GM21825 (cell line): ENCODE results near the gene PLA2G5.
"Not testable (repeated sequence)": the region's sequence is repeated elsewhere in the genome, so short reads cannot be mapped to it uniquely, and the experiment has no call there.

ENCODE experiments used
- ATAC-seq: cut with Tn5 transposase; IDR thresholded peaks from one replicate; pipeline ENCODE4 v1.9.1; 2021; ENCODE audit warnings: mild to moderate bottlenecking, moderate library complexity; ENCODE audit not compliant: unreplicated experiment

The PLA2G5 gene, protein sequence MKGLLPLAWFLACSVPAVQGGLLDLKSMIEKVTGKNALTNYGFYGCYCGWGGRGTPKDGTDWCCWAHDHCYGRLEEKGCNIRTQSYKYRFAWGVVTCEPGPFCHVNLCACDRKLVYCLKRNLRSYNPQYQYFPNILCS

DNA sequence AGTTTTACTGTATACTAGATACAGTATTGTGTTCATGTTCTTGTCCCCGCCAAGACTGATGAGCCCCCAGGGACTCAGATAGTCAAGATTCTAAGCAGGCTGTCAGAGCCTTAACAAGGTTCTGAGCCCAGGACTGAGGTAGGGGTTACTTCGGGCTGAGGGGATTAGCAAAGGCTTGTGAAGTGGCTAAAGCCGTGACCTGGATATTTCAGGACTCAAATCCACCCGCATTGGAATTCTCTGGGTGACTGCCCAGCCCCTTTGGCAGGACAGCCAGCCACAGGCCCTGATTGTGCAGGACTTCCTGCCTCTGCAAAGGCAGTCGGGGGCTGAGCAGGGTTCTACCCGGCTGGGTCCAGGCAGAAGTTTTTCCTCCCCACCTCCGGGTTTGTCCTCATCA, at the start of gene PLA2G5:
Gene PLA2G5, plus strand, starts transcription at position 321 of the 400 bp plus-strand sequence. CDS start 14,637 bp downstream, outside the sequence.
- ATAC-seq, result no peak

DNA sequence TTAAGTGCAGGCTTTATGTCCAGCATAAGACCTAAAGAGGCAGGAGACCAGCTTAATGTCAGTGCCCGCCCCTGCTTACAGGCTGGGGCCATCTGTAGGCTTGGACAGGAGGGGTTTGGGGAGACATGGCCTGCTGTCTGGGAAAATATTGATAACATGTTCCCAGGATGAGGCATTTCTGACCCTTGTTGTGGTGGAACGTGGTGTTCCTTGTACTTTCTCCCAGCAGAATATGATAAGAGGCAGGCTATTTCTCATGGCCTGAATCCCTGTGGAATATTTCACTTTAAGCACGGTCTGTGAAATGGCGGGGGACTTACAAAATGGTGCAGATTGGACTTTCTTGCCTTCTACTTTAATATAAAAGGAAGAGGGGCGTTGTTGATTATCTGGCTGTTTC, 41.9 kb upstream of the PLA2G5 start:
- no peak for ATAC-seq

DNA sequence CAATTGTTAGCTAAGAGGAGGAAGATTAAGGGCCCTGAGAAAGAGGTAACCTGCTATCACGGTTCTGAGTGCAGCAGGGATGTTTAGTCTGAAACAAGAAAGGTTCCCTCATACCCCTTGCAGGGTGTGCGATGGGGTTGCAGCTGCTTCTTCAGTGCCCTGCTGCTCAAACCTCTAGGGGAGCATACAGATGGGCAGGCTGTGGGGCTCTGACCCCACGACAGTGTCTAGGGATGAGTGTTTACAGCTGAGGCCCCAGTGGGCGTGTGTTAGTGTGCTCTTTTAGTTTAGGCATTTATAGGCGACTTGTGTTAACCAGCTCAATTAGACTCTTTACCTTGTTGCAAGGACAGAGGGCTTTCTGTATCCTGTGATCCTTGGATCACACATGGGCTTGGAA, 41.3 kb upstream of the PLA2G5 start:
- ATAC-seq, result no peak

DNA sequence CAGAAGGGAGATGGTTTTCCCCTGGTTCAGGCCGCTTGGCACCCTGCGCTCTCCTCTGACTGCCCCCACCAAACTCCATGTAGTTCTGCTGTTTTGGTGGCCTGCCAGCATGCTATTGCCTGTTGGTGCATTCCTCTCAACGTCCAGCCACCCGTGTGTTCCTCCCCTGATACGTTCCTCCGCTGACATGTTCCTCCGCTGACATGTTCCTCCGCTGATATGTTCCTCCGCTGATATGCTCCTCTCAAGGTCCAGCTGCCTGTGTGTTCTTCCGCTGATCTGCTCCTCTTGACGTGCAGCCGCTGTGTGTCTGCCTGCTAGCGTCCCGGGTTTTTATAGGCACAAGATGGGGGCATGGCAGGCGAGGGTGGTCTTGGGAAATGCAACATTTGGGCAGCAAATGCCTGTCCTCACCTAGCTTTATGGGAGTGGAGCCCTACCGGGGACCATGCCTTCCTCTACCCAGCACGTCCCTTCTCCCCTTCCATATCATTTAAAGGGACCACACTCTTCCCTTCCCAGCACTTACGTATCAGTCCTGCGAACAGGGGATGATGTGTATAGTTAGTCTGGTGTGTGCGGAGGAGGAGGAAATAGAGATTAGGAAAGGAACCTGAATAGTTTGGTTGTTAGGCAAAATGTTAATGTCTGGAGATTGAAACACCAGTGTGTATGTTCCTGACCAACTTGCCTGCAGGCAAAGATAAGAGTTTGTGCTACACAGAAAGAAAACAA, 40.6 kb upstream of the PLA2G5 start:
- ATAC-seq, result no peak

DNA sequence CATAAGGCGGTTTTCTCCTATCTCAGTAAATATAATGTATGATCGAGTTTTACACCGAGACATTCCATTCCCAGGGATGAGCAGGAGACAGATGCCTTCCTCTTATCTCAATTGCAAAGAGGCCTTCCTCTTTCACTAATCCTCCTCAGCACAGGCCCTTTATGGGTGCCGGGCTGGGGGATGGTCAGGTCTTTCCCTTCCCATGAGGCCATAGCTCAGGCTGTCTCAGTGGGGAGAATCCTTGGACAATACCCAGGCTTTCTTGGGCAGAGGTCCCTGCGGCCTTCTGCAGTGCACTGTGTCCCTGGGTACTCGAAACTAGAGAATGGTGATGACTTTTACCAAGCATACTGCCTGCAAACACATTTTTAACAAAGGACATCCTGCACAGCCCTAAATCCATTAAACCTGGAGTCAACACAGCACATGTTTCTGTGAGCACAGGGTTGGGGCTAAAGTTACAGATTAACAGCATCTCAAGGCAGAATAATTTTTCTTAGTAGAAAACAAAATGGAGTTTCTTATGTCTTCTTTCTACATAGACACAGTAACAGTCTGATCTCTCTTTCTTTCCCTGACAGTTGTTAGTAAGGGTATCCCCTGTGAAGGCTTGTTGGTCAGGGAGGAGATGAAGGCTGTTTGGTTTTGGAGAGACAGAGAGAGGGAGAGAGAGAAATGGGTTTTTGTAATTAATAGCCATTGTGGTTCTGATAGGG, 39.4 kb upstream of the PLA2G5 start:
- ATAC-seq, result not testable (repeated sequence)

DNA sequence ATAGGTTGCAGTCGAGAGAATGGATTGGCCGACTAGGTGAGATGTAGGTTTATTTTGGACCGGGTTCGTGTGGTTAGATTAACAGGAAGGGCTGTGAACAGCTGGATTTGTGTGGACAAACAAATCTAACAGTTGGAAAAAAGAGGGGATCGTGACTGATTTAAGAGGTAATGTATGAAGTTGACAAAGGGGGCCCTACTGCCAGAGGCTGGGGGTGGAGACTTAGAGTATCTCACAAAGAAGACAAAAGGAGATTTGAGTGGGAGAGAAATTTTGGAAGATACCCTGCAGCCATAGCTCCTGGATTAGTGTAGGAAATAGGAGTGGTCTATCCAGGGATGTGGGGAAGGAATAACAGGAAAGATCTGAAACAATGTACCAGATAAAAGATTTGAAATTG, 38.8 kb upstream of the PLA2G5 start:
- no peak for ATAC-seq

DNA sequence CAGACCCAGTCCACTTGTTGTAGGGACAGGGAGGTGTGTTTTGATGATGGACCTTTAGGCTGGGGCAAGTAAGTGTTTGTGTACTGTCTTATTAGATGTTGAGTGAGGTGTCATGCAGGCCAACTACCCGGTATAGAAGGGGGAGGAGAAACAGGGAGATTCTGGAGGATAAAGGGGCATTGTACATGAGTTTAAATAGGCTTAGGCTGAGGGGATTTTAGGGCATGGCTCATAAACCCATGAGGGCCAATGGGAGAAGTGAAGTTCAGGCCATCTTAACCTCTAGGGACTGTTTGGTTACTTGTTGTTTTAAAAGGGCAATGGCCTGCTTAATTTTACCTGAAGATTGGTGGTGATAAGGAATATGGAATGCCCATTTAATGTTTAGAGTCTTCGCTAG, 38.2 kb upstream of the PLA2G5 start:
- no peak for ATAC-seq

DNA sequence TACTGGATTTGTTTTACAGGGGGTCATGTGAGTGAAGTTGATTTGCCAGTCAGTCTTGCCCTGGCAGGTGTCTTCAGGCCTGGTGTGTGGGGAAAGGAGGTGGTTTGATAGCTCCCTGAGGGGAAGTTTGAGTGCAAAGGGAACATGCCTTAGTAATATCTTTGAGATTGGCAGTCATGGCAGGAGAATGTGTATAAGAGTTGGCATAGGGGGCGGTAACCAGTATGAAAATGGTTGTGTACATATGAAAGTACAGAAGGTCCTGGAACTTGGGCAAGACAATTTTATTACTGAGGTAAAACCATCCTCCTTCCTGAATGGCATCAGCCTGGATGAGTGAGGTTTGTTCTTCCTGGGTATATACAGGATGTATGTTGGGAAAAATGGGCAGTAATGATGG, 37.6 kb upstream of the PLA2G5 start:
- no peak for ATAC-seq

DNA sequence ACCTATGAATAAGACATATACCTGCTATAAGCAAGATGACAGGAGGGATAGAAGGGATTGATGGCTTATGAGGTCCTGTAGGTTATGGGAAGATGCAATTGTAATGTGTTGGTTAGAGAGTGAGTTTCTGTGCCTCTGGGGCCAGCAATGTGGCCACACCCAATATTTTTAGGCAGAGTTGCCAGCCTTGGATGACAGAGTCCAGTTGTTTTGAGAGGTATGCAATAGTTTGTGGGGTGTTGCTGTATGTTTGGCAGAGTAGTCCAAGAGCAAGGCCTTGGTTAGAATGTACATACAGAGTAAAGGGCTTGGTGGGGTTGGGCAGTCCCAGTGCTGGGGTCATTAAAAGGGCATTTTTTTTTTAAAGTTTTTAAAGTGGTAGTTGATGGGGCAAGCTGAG, 36.6 kb upstream of the PLA2G5 start:
- ATAC-seq, result no peak

DNA sequence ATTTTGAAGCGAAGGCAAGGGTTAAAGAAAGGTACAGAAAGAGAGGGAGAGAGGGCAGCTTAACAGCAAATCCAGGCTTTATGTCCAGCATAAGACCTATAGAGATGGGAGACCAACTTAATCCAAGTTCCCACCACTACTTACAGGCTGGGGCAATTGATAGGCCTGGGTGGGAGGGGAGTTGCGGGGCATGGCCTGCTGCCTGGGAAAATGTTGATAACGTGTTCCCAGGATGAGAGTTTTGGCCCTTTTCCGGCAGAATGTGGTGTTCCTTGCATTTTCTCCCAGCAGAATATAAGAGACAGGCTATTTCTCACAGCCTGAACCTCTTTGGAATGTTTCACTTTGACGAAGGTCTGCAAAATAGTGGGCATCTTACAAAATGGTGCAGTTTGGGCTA, 34.9 kb upstream of the PLA2G5 start:
- no peak for ATAC-seq

DNA sequence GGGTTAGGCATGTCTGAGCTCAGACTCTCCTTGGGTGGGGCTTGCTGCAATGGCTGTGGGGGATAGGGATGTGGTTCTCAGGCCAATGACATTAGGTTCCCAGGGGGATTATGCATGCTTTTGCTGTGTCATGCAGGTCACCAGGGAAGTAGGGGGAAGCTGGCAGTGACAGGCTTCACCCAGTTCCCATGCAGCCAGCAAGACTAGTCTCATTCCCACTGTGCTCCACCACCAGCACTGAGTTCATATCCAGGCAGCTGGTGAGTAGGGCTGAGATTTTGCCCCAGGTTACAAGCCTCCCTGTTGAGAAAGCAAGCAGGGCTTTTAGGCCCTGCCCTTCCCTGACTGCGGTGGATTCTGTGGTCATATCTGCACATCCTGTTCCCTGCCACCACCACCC, 32.1 kb upstream of the PLA2G5 start:
- ATAC-seq, result no peak

DNA sequence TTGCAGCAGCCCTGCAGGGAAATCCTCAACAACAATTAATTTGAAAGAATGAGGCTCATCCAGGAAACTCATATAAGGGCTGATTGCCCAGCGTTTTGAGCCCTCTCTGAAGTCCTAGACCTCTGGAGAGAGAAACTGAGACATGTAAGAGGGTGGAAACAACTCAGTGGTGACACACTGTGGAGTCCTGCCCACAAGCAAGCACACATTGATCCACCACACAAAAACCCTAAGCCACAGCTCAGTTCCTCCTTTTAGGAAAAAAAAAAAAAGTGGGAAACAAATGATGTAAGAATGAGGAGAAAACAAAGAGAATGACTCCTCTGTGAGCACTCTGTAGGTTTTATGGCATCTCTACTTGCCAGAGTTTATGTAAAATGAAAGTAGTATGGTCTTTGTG, 22.9 kb upstream of the PLA2G5 start:
- ATAC-seq, result no peak

DNA sequence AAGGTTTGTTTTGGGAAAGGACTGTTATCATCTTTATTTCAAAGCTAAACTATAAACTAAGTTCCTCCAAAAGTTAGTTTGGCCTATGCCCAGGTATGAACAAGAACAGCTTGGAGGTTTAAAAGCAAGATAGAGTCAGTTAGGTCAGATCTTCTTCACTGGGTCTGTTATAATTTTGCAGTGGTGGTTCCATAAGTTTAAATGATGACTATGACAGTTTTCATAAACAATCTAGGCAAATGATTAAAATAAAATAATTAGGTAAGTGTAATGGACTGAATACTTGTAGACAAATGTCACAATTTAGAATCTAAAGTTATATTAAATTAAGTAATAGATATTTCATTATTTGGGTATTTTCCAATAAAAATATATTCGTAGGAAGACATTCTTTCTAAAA, 21.4 kb upstream of the PLA2G5 start:
- ATAC-seq, result no peak

DNA sequence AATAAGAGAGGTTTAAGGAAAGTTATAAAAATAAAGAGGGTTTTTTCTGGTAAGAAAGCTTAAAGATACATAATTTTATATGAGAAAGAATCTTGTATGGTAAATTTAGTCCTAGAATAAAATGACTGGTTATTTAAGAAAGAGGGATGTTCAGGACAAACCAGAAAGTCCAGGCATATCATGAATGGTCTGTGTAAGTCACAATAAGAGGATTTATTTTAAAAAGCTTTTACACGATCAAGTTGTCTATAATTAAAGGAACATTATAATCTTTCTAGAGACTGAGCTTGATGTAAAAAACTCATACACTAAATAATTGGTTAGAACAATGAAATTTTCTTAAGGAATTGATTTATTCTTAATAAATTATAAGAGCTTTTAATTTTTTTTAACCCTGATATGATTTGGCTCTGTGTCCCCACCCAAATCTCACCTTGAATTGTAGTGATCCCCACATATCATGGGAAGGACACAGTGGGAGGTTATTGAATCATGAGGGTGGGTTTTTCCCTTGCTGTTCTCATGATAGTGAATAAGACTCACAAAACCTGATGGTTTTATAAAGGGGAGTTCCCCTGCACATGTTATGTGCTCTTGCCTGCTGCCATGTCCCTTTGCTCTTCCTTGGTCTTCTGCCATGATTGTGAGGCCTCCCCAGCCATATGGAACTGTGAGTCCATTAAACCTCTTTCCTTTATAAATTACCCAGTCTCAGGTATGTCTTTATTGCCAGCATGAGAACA, 20.8 kb upstream of the PLA2G5 start:
- ATAC-seq, result not testable (repeated sequence)

DNA sequence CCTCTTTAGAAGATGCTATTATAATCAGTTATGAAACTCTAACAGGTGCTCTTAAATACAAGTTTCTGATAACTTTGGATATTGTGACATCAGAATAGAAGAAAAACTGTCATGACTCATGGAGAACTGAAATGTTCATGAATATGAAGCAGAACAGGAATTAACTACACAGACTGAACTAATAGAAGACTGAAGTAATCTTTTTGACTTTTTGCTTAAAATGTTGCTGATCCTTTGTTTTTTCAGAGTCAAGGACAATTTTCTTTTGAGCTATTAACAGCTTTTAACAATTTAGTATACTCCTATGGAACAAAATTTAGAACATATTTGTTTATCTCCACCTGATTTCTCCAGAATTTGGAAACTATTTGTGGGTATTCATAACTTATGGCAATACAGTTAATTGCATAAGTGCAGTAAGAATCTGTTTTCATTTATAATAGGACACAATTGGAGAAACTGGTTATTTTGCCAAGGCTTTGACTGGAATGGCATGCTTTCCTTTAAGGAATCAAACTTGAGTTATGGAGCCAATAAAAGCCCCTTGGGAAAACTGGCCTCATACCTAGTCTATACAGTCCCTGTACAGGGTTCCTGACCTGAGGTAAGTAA, 18.7 kb upstream of the PLA2G5 start:
- ATAC-seq, result no peak

DNA sequence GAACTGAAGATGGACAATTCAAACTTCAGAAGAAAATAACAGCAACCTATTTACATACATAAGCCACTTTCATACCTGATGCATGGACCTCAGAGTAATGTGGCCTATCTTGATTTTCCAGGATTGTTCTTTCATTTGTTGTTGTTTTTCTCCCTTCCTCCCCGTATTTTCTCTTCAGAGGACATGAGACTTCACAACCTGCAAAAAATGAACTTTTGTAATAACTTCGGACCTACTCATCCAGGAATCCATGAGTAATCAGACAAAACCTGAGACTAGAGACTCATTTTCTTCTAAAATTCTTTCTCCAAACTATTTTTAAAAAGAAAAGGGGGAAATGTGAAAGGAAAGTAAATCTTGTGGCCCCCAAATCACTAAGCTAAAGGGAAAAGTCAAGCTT, 17.6 kb upstream of the PLA2G5 start:
- ATAC-seq, result no peak

DNA sequence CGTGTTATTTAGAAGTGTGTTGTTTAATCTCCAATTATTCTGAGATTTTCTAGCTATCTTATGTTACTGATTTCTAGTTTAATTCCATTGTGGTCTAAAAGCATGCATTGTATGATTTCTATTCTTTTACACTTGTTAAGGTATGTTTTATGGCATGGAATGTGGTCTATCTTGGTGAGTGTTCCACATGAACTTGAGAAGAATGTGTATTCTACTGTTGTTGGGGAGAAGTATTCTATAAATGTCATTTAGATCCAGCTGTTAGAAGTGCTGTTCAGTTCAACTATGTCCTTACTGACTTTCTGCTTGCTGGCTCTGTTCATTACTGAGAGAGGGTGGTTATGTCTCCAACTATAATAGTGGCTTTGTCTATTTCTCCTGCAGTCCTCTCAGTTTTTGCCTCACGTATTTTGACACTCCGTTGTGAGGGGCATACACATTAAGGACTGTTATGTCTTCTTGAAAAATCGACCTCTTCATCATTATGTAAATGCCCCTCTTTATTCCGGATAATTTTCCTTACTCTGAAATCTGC, 12.0 kb upstream of the PLA2G5 start:
- ATAC-seq, result no peak

DNA sequence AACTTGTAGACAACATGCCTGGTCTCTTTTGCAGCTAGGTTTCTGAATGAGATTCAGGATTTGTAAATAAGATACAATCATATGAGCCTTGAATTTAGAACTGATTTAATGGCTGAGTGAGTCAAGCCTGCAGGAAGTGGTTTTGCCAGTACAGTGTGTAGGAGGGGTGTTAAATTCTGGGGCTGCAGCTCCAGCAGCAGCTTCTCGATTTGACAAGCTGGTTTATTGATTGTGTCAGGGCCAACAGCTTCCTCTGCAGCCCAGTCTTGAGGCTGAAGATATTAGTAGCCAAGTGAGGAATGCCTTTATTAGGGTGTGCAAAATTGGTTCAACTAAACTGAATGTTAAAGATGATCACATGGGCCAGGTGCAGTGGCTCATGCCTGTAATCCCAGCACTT, 11.5 kb upstream of the PLA2G5 start:
- ATAC-seq, result no peak

DNA sequence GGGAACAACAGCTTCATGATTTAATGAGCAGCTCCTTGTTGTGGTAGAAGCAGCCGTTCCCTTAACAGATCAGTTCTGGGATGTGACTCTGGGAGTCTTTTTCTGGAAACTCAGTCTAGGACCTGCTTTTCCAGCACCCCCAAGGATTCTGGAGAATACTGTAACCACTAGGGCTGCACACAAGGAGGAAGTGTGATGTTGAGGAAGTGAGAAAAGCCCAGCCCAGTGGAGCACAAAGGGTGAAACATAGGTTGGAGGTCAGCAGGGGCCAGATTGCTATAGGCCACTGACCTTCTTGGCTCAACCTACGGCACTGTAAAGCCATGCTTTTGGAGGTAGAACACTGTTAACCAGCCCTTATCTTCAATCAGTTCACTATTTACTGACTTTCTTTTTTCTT, 10.1 kb upstream of the PLA2G5 start:
- ATAC-seq, result no peak

DNA sequence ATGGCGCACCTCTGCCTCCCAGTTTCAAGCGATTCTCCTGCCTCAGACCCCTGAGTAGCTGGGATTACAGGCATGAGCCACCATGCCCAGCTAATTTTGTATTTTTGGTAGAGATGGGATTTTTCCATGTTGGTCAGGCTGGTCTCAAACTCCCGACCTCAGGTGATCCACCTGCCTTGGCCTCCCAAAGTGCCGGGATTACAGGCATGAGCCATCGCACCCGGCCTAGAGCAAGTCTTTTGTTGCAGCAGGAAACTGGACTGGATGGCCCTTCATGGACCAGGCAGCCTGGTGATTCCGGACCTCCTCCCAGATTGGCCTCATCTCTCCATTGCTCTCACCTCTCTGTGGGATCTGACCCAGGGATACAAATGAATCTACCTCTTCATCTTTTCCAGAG, 9.2 kb upstream of the PLA2G5 start:
- ATAC-seq, result not testable (repeated sequence)

DNA sequence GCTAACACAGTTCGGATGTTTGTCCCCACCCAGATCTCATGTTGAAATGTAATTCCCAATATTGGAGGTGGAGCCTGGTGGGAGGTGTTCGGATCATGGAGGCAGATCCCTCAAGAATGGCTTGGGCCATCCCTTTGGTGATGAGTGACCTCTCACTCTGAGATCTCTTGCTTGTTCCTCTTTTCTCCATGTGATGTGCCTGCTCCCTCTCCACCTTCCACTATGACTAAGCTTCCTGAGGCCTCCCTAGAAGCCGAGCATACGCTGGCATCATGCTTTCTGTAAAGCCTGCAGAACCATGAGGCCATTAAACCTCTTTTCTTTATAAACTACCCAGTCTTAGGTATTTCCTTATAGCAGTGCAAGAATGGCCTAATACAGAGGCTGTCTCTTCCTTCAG, 8.1 kb upstream of the PLA2G5 start:
- ATAC-seq, result no peak
